GM18907 (cell line): ENCODE measurements around the gene NUP98.
"Not testable (repeated sequence)": the region's sequence is repeated elsewhere in the genome, so short reads cannot be mapped to it uniquely, and the experiment has no call there.

Experiments
- ATAC-seq: cut with Tn5 transposase; IDR thresholded peaks from one replicate; pipeline ENCODE4 v1.9.1; 2021; ENCODE audit warnings: mild to moderate bottlenecking, moderate library complexity; ENCODE audit not compliant: unreplicated experiment

Gene NUP98

GRCh38 chr11:3827434-3828186 lies 30.3 kb upstream of the NUP98 start:
- ATAC-seq = no peak

- no peak for ATAC-seq
Measured at GRCh38 chr11:3826721-3827120, 29.4 kb upstream of the NUP98 start.

GRCh38 chr11:3825473-3826154 lies 28.3 kb upstream of the NUP98 start:
- ATAC-seq = no peak

- peak; percentile 76 for ATAC-seq
Measured at GRCh38 chr11:3824714-3825472, 27.5 kb upstream of the NUP98 start.

GRCh38 chr11:3823762-3824506 lies 26.6 kb upstream of the NUP98 start:
- ATAC-seq = no peak

- ATAC-seq = no peak
Measured at GRCh38 chr11:3823303-3823702, 25.9 kb upstream of the NUP98 start.

- no peak for ATAC-seq
Measured at GRCh38 chr11:3822312-3822711, 25.0 kb upstream of the NUP98 start.

- ATAC-seq = no peak
Measured at GRCh38 chr11:3820971-3821370, 23.6 kb upstream of the NUP98 start.

GRCh38 chr11:3817181-3817800 lies 19.9 kb upstream of the NUP98 start:
- ATAC-seq = no peak

GRCh38 chr11:3816673-3817072 lies 19.3 kb upstream of the NUP98 start:
- ATAC-seq = no peak

GRCh38 chr11:3815845-3816244 lies 18.5 kb upstream of the NUP98 start:
- no peak for ATAC-seq

GRCh38 chr11:3814832-3815231 lies 17.5 kb upstream of the NUP98 start:
- not testable (repeated sequence) for ATAC-seq

- ATAC-seq = no peak
Measured at GRCh38 chr11:3810951-3811350, 13.6 kb upstream of the NUP98 start.

- ATAC-seq = no peak
Measured at GRCh38 chr11:3810446-3810845, 13.1 kb upstream of the NUP98 start.

GRCh38 chr11:3809624-3809928 lies 12.2 kb upstream of the NUP98 start:
- no peak for ATAC-seq

GRCh38 chr11:3808861-3809623 lies 11.7 kb upstream of the NUP98 start:
- peak; percentile 74 for ATAC-seq

- ATAC-seq = peak; percentile 56
Measured at GRCh38 chr11:3807909-3808860, 10.8 kb upstream of the NUP98 start, which contains the start of gene PGAP2. Gene PGAP2 (plus strand): TSS chr11:3808560. CDS start chr11:3811260, 2,700 bp downstream.

- no peak for ATAC-seq
Measured at GRCh38 chr11:3803726-3804495, 6.6 kb upstream of the NUP98 start.
